ENCODE data around the gene TAF11L4.
"Not testable (repeated sequence)": the region's sequence is repeated elsewhere in the genome, so short reads cannot be mapped to it uniquely, and the experiment has no call there.

TAF11L4 gene

GRCh38 chr5:17521501-17521900, at the start of gene TAF11L4:
TSS of gene TAF11L4 (plus strand) at chr5:17521801.
- not testable (repeated sequence) for H3K4me1 ChIP-seq (ENCODE audit: insufficient read depth, low read length); H3K9ac ChIP-seq (ENCODE audit: low read depth, low read length); H3K9me3 ChIP-seq (ENCODE audit: control insufficient read depth, insufficient read depth, low read length); H3K36me3 ChIP-seq (ENCODE audit: insufficient read depth, low read length)

GRCh38 chr5:17475064-17475463, 46.5 kb upstream of the TAF11L4 start:
- not testable (repeated sequence) for H3K9ac ChIP-seq (ENCODE audit: low read depth, low read length); H3K4me1 ChIP-seq (ENCODE audit: insufficient read depth, low read length); H3K36me3 ChIP-seq (ENCODE audit: insufficient read depth, low read length); H3K9me3 ChIP-seq (ENCODE audit: control insufficient read depth, insufficient read depth, low read length)

GRCh38 chr5:17477043-17477442, 44.6 kb upstream of the TAF11L4 start:
- Histone ChIP-seq H3K4me1 (ENCODE audit: insufficient read depth, low read length) (peaks cover 9% of the 10 kb centered on the region; the same call in 1 of the 2 replicates), H3K36me3 (ENCODE audit: insufficient read depth, low read length) (no peaks in the 10 kb centered on the region), H3K9me3 (ENCODE audit: control insufficient read depth, insufficient read depth, low read length) (no peaks in the 10 kb centered on the region), H3K9ac (ENCODE audit: low read depth, low read length) (no peak overlapping the region)

GRCh38 chr5:17477573-17478265, 43.9 kb upstream of the TAF11L4 start:
- Histone ChIP-seq H3K4me1 (ENCODE audit: insufficient read depth, low read length) (peaks cover 9% of the 10 kb centered on the region; the same call in 1 of the 2 replicates), H3K9me3 (ENCODE audit: control insufficient read depth, insufficient read depth, low read length) (no peaks in the 10 kb centered on the region), H3K9ac (ENCODE audit: low read depth, low read length) (no peak overlapping the region), H3K36me3 (ENCODE audit: insufficient read depth, low read length) (no peaks in the 10 kb centered on the region)

- Histone ChIP-seq H3K36me3 (ENCODE audit: insufficient read depth, low read length) (no peaks in the 10 kb centered on the region), H3K9ac (ENCODE audit: low read depth, low read length) (no peak overlapping the region)
These were observed 40.2 kb upstream of the TAF11L4 start for GRCh38 chr5:17481378-17481777.

GRCh38 chr5:17482790-17483189, 38.8 kb upstream of the TAF11L4 start:
- H3K36me3 ChIP-seq (ENCODE audit: insufficient read depth, low read length) = no peaks in the 10 kb centered on the region
- no peak overlapping the region for H3K9ac ChIP-seq (ENCODE audit: low read depth, low read length)
- no peaks in the 10 kb centered on the region for H3K9me3 ChIP-seq (ENCODE audit: control insufficient read depth, insufficient read depth, low read length)
- peaks cover 9% of the 10 kb centered on the region; the same call in 1 of the 2 replicates for H3K4me1 ChIP-seq (ENCODE audit: insufficient read depth, low read length)

More at GRCh38 chr5:17481378-17481777, 40.2 kb upstream of the TAF11L4 start:
- peaks cover 9% of the 10 kb centered on the region; the same call in 1 of the 2 replicates for H3K4me1 ChIP-seq (ENCODE audit: insufficient read depth, low read length)
- no peaks in the 10 kb centered on the region for H3K9me3 ChIP-seq (ENCODE audit: control insufficient read depth, insufficient read depth, low read length)

- H3K36me3 ChIP-seq (ENCODE audit: insufficient read depth, low read length); H3K4me1 ChIP-seq (ENCODE audit: insufficient read depth, low read length); H3K9me3 ChIP-seq (ENCODE audit: control insufficient read depth, insufficient read depth, low read length); H3K9ac ChIP-seq (ENCODE audit: low read depth, low read length): not testable (repeated sequence)
These were observed 35.0 kb upstream of the TAF11L4 start for GRCh38 chr5:17486464-17487173.

- H3K9ac ChIP-seq (ENCODE audit: low read depth, low read length) = no peak overlapping the region
- H3K36me3 ChIP-seq (ENCODE audit: insufficient read depth, low read length) = no peaks in the 10 kb centered on the region
- no peaks in the 10 kb centered on the region for H3K9me3 ChIP-seq (ENCODE audit: control insufficient read depth, insufficient read depth, low read length)
- no peaks in the 10 kb centered on the region for H3K4me1 ChIP-seq (ENCODE audit: insufficient read depth, low read length)
These were observed 34.5 kb upstream of the TAF11L4 start for GRCh38 chr5:17487174-17487512.

- H3K9ac ChIP-seq (ENCODE audit: low read depth, low read length); H3K9me3 ChIP-seq (ENCODE audit: control insufficient read depth, insufficient read depth, low read length); H3K4me1 ChIP-seq (ENCODE audit: insufficient read depth, low read length); H3K36me3 ChIP-seq (ENCODE audit: insufficient read depth, low read length): not testable (repeated sequence)
These were observed 30.3 kb upstream of the TAF11L4 start for GRCh38 chr5:17491257-17491656.

- H3K4me1 ChIP-seq (ENCODE audit: insufficient read depth, low read length) = no peaks in the 10 kb centered on the region
- H3K9me3 ChIP-seq (ENCODE audit: control insufficient read depth, insufficient read depth, low read length) = peaks cover 2% of the 10 kb centered on the region; the same call in 1 of the 2 replicates
- H3K36me3 ChIP-seq (ENCODE audit: insufficient read depth, low read length) = no peaks in the 10 kb centered on the region
- no peak overlapping the region for H3K9ac ChIP-seq (ENCODE audit: low read depth, low read length)
These were observed 28.8 kb upstream of the TAF11L4 start for GRCh38 chr5:17492770-17493169.

GRCh38 chr5:17497446-17497845, 24.2 kb upstream of the TAF11L4 start:
- Histone ChIP-seq H3K9ac (ENCODE audit: low read depth, low read length) (no peak overlapping the region), H3K4me1 (ENCODE audit: insufficient read depth, low read length) (no peaks in the 10 kb centered on the region), H3K36me3 (ENCODE audit: insufficient read depth, low read length) (no peaks in the 10 kb centered on the region), H3K9me3 (ENCODE audit: control insufficient read depth, insufficient read depth, low read length) (peaks cover 2% of the 10 kb centered on the region; the same call in 1 of the 2 replicates)

- not testable (repeated sequence) for H3K9ac ChIP-seq (ENCODE audit: low read depth, low read length); H3K9me3 ChIP-seq (ENCODE audit: control insufficient read depth, insufficient read depth, low read length); H3K4me1 ChIP-seq (ENCODE audit: insufficient read depth, low read length); H3K36me3 ChIP-seq (ENCODE audit: insufficient read depth, low read length)
These were observed 23.7 kb upstream of the TAF11L4 start, which contains the start of gene TAF11L2 for GRCh38 chr5:17497931-17498330. TSS of gene TAF11L2 (plus strand) at chr5:17498231.

- Histone ChIP-seq H3K9me3 (ENCODE audit: control insufficient read depth, insufficient read depth, low read length) (no peaks in the 10 kb centered on the region), H3K36me3 (ENCODE audit: insufficient read depth, low read length) (no peaks in the 10 kb centered on the region), H3K4me1 (ENCODE audit: insufficient read depth, low read length) (no peaks in the 10 kb centered on the region), H3K9ac (ENCODE audit: low read depth, low read length) (no peak overlapping the region)
These were observed 9.8 kb upstream of the TAF11L4 start for GRCh38 chr5:17511775-17512325.

GRCh38 chr5:17517526-17517925, 4.1 kb upstream of the TAF11L4 start:
- H3K9me3 ChIP-seq (ENCODE audit: control insufficient read depth, insufficient read depth, low read length); H3K9ac ChIP-seq (ENCODE audit: low read depth, low read length); H3K36me3 ChIP-seq (ENCODE audit: insufficient read depth, low read length); H3K4me1 ChIP-seq (ENCODE audit: insufficient read depth, low read length): not testable (repeated sequence)

GRCh38 chr5:17518067-17518466, 3.5 kb upstream of the TAF11L4 start, which contains the start of gene TAF11L3:
TSS of gene TAF11L3 (plus strand) at chr5:17518367.
- H3K9me3 ChIP-seq (ENCODE audit: control insufficient read depth, insufficient read depth, low read length); H3K4me1 ChIP-seq (ENCODE audit: insufficient read depth, low read length); H3K36me3 ChIP-seq (ENCODE audit: insufficient read depth, low read length); H3K9ac ChIP-seq (ENCODE audit: low read depth, low read length): not testable (repeated sequence)
